Rectal smooth muscle tissue (tissue), 1 donor: ENCODE measurements around the gene GDF7.

Experiments
- H3K27ac ChIP-seq: one replicate; pipeline ENCODE4 v1.7.0; 2013; ENCODE audit warnings: low read depth, low read length, inconsistent platforms
- H3K27me3 ChIP-seq: one replicate; pipeline ENCODE4 v1.7.0; 2013; ENCODE audit warnings: low read length; ENCODE audit not compliant: control insufficient read depth, insufficient read depth
- H3K36me3 ChIP-seq: one replicate; pipeline ENCODE4 v1.7.0; 2013; ENCODE audit warnings: low read length; ENCODE audit not compliant: control insufficient read depth, insufficient read depth
- H3K4me1 ChIP-seq: one replicate; pipeline ENCODE4 v1.7.0; 2013; ENCODE audit warnings: low read length; ENCODE audit not compliant: control insufficient read depth, insufficient read depth
- H3K4me3 ChIP-seq: one replicate; pipeline ENCODE4 v1.7.0; 2013; ENCODE audit warnings: low read length
- H3K9ac ChIP-seq: one replicate; pipeline ENCODE4 v1.7.0; 2013; ENCODE audit warnings: low read length

GDF7 gene

GRCh38 chr2:20649976-20650375 lies 17.0 kb upstream of the GDF7 start:
- Histone ChIP-seq H3K27ac (peak overlapping the region; percentile 90), H3K36me3 (peaks cover 4% of the 10 kb centered on the region), H3K4me3 (peak overlapping the region; percentile 89), H3K4me1 (peaks cover 27% of the 10 kb centered on the region), H3K9ac (no peak overlapping the region), H3K27me3 (no peaks in the 10 kb centered on the region)

- Histone ChIP-seq H3K27me3 (no peaks in the 10 kb centered on the region), H3K9ac (peak overlapping the region; percentile 87), H3K36me3 (no peaks in the 10 kb centered on the region), H3K27ac (peak overlapping the region; percentile 90), H3K4me1 (peaks cover 27% of the 10 kb centered on the region), H3K4me3 (peak overlapping the region; percentile 89)
Observed at GRCh38 chr2:20650393-20650876, 16.5 kb upstream of the GDF7 start.

- Histone ChIP-seq H3K36me3 (no peaks in the 10 kb centered on the region), H3K27ac (peak within 1 kb of the TSS; percentile 90), H3K4me1 (peaks cover 27% of the 10 kb centered on the region), H3K4me3 (peak within 1 kb of the TSS; percentile 89), H3K27me3 (no peaks in the 10 kb centered on the region), H3K9ac (peak within 1 kb of the TSS; percentile 87)
Observed at GRCh38 chr2:20650877-20651730, 15.8 kb upstream of the GDF7 start, which contains the start of gene HS1BP3. Gene HS1BP3, minus strand, starts transcription at chr2:20651098. Its CDS starts 35 bp downstream, at chr2:20651063.

GRCh38 chr2:20651731-20652099 lies 15.2 kb upstream of the GDF7 start:
- Histone ChIP-seq H3K27me3 (no peaks in the 10 kb centered on the region), H3K27ac (peak overlapping the region; percentile 90), H3K9ac (peak overlapping the region; percentile 80), H3K4me3 (peak overlapping the region; percentile 61), H3K4me1 (peaks cover 27% of the 10 kb centered on the region), H3K36me3 (no peaks in the 10 kb centered on the region)

- peak overlapping the region; percentile 90 for H3K27ac ChIP-seq
- no peaks in the 10 kb centered on the region for H3K27me3 ChIP-seq
- H3K36me3 ChIP-seq: no peaks in the 10 kb centered on the region
- H3K4me3 ChIP-seq: no peak overlapping the region
- no peak overlapping the region for H3K9ac ChIP-seq
- H3K4me1 ChIP-seq: peaks cover 27% of the 10 kb centered on the region
Observed at GRCh38 chr2:20652141-20652540, 14.8 kb upstream of the GDF7 start.

GRCh38 chr2:20652673-20653575 lies 14.0 kb upstream of the GDF7 start:
- no peak overlapping the region for H3K27ac ChIP-seq
- no peak overlapping the region for H3K4me3 ChIP-seq
- no peaks in the 10 kb centered on the region for H3K27me3 ChIP-seq

GRCh38 chr2:20653695-20654534 lies 13.0 kb upstream of the GDF7 start:
- H3K27me3 ChIP-seq: no peaks in the 10 kb centered on the region
- H3K4me1 ChIP-seq: peaks cover 17% of the 10 kb centered on the region
- no peak overlapping the region for H3K4me3 ChIP-seq

More at GRCh38 chr2:20652673-20653575, 14.0 kb upstream of the GDF7 start:
- peaks cover 27% of the 10 kb centered on the region for H3K4me1 ChIP-seq
- H3K36me3 ChIP-seq: no peaks in the 10 kb centered on the region
- no peak overlapping the region for H3K9ac ChIP-seq

GRCh38 chr2:20654535-20654813 lies 12.5 kb upstream of the GDF7 start:
- H3K9ac ChIP-seq: no peak overlapping the region
- no peak overlapping the region for H3K27ac ChIP-seq
- peaks cover 11% of the 10 kb centered on the region for H3K4me1 ChIP-seq
- H3K27me3 ChIP-seq: no peaks in the 10 kb centered on the region
- H3K36me3 ChIP-seq: no peaks in the 10 kb centered on the region
- H3K4me3 ChIP-seq: no peak overlapping the region

More at GRCh38 chr2:20653695-20654534, 13.0 kb upstream of the GDF7 start:
- Histone ChIP-seq H3K36me3 (no peaks in the 10 kb centered on the region), H3K27ac (no peak overlapping the region), H3K9ac (no peak overlapping the region)

GRCh38 chr2:20656561-20656960 lies 10.4 kb upstream of the GDF7 start:
- Histone ChIP-seq H3K27me3 (peaks cover 5% of the 10 kb centered on the region), H3K9ac (no peak overlapping the region), H3K27ac (no peak overlapping the region), H3K4me1 (peaks cover 3% of the 10 kb centered on the region), H3K36me3 (no peaks in the 10 kb centered on the region), H3K4me3 (no peak overlapping the region)

- Histone ChIP-seq H3K4me1 (no peaks in the 10 kb centered on the region), H3K36me3 (no peaks in the 10 kb centered on the region), H3K27me3 (peaks cover 13% of the 10 kb centered on the region), H3K9ac (no peak overlapping the region), H3K27ac (no peak overlapping the region), H3K4me3 (no peak overlapping the region)
Observed at GRCh38 chr2:20657522-20658235, 9.3 kb upstream of the GDF7 start.

- no peak overlapping the region for H3K27ac ChIP-seq
- H3K9ac ChIP-seq: no peak overlapping the region
- H3K27me3 ChIP-seq: peaks cover 29% of the 10 kb centered on the region
- no peaks in the 10 kb centered on the region for H3K36me3 ChIP-seq
- H3K4me3 ChIP-seq: no peak overlapping the region
- no peaks in the 10 kb centered on the region for H3K4me1 ChIP-seq
Observed at GRCh38 chr2:20660506-20661420, 6.2 kb upstream of the GDF7 start.
